B cell (primary cell): ENCODE data around the gene LRRC8E.

ENCODE experiments used
- CTCF ChIP-seq: fragments of 200-600 bp; IDR thresholded peaks from one replicate; pipeline ENCODE4 v1.8.0; 2022; ENCODE audit warnings: antibody characterized with exemption, mild to moderate bottlenecking
- EZH2 ChIP-seq: IDR thresholded peaks from 2 replicates; pipeline ENCODE4 v1.6.1; 2012; ENCODE audit warnings: borderline replicate concordance, low read depth, mild to moderate bottlenecking, moderate library complexity, low read length; ENCODE audit not compliant: insufficient read depth, poor library complexity, severe bottlenecking

- TF ChIP-seq CTCF (no peak), EZH2 (no peak)
Measured at GRCh38 chr19:7923295-7924191, 35.2 kb downstream of the LRRC8E start.
